ENCODE measurements around the gene OR2A12. TPM values are rescaled to one million over a fixed set of nuclear protein-coding genes. Genes with fewer than 3 reads are reported as not detected.
"Not testable (repeated sequence)": the region's sequence is repeated elsewhere in the genome, so short reads cannot be mapped to it uniquely, and the experiment has no call there.

Gene OR2A12
- total RNA-seq, 1 donor from 2014 or later: not detected

DNA sequence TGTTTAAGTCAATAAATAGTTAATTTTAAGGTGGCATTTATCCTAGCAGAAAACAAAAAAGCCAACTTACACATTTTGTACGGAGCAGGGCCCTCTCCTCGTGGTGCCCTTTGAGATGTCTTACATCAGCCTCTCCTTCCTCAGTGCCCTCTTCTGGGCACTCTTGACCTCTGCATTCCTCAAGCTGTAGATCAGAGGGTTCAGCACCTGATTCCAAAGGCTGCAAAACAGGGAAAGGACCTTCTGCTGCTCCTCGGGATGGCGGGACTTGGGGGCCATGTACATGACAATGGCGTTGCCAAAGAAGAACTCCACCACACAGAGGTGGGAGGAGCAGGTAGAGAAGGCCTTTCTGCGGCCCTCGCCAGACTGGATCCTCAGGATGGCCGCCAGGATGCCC lies 32.3 kb downstream of the OR2A12 start:
- no peak for DNase-seq (ENCODE audit: low spot score in 2 of 2)
- TF ChIP-seq CTCF (IDR thresholded peaks at IDR 0.05): no peak
- Histone ChIP-seq H3K27ac (no peak overlapping the region), H3K4me3 (no peak overlapping the region), H3K27me3 (no peaks in the 10 kb centered on the region), H3K9me3 (no peaks in the 10 kb centered on the region), H3K4me1 (no peaks in the 10 kb centered on the region), H3K36me3 (no peaks in the 10 kb centered on the region)
- intact Hi-C loops (cut with DNase I): no loop called here

GRCh38 chr7:144122876-144123275 lies 36.8 kb downstream of the OR2A12 start, which contains the start of gene OR2A14:
Gene OR2A14 (plus strand): TSS chr7:144123176. CDS start chr7:144129113, 5,937 bp downstream.
- H3K4me1 ChIP-seq: no peaks in the 10 kb centered on the region
- H3K4me3 ChIP-seq: no peak within 1 kb of the TSS
- no peak for DNase-seq (ENCODE audit: low spot score in 2 of 2)
- H3K27ac ChIP-seq: no peak within 1 kb of the TSS
- H3K9me3 ChIP-seq: no peaks in the 10 kb centered on the region
- intact Hi-C loops (cut with DNase I): no loop called here
- TF ChIP-seq CTCF (IDR thresholded peaks at IDR 0.05): no peak
- no peaks in the 10 kb centered on the region for H3K27me3 ChIP-seq
- H3K36me3 ChIP-seq: no peaks in the 10 kb centered on the region

DNA sequence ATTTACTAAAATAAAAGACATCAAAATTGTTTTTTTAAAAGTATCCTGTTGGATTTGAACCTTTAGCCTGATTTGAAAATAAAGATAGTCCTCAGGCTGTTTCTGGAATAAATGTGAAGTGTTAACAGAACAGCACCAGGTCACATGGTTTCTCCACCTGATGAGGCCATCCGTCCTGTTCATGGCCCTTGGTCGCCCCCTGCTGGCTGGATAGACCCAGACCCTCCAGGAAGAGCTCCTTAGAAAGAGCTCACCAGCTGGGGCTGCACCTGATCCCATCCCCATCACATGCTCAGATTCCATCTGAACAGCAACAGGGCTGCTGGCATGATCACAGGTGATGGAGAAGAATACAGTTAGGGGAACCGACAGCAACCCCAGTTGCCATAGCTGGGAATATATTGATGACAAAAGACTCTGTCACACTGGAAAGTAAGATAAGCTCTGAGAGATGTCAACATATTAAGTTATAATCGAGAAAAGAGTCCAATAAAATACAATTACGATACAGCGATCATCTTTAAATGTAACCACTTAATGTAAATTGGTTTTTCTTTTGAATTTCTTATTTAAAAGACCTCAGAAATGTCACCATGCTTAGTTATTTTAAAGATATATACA lies 41.7 kb downstream of the OR2A12 start:
- Histone ChIP-seq H3K4me1 (no peaks in the 10 kb centered on the region), H3K4me3 (no peak overlapping the region), H3K36me3 (no peaks in the 10 kb centered on the region), H3K9me3 (no peaks in the 10 kb centered on the region), H3K27me3 (no peaks in the 10 kb centered on the region), H3K27ac (no peak overlapping the region)
- intact Hi-C loops (cut with DNase I): no loop called here
- peak; percentile 25 to 88 for DNase-seq (ENCODE audit: low spot score in 2 of 2)
- TF ChIP-seq CTCF (IDR thresholded peaks at IDR 0.05): peak; percentile 31 to 72 (median 59)

DNA sequence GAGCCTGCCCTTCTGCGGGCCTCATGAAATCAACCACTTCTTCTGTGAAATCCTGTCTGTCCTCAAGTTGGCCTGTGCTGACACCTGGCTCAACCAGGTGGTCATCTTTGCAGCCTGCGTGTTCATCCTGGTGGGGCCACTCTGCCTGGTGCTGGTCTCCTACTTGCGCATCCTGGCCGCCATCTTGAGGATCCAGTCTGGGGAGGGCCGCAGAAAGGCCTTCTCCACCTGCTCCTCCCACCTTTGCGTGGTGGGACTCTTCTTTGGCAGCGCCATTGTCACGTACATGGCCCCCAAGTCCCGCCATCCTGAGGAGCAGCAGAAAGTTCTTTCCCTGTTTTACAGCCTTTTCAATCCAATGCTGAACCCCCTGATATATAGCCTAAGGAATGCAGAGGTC lies 43.5 kb downstream of the OR2A12 start:
- DNase-seq (ENCODE audit: low spot score in 2 of 2); intact Hi-C loops (cut with DNase I); H3K9me3 ChIP-seq; H3K27ac ChIP-seq; H3K27me3 ChIP-seq; H3K36me3 ChIP-seq; H3K4me1 ChIP-seq; H3K4me3 ChIP-seq: not testable (repeated sequence)

- no peak overlapping the region for H3K27ac ChIP-seq
- intact Hi-C loops (cut with DNase I): no loop called here
Measured at GRCh38 chr7:144130730-144131129, 44.7 kb downstream of the OR2A12 start.

DNA sequence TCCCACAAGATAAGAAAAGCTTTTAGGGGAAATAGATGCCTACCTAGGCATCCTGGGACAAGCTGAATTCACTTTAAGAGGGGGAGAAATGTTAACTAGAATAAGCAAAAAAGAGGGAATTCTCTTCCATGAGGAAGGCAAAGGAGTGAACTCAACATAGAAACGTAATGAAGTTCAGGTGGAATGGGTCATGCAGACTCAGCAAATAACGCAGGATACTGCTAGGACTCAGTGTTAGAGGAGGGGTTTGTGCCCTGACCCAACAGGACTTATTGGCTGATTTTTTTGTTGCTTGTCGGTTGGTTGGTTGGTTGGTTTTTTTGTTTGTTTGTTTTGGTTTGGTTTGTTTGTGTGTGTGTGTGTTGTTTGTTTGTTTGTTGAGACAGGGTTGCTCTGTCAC lies 46.2 kb downstream of the OR2A12 start:
- no peaks in the 10 kb centered on the region for H3K27me3 ChIP-seq
- intact Hi-C loops (cut with DNase I): no loop called here
- no peak overlapping the region for H3K27ac ChIP-seq
- no peaks in the 10 kb centered on the region for H3K36me3 ChIP-seq
- H3K9me3 ChIP-seq: no peaks in the 10 kb centered on the region
- H3K4me3 ChIP-seq: no peak overlapping the region
- TF ChIP-seq CTCF (IDR thresholded peaks at IDR 0.05): no peak
- H3K4me1 ChIP-seq: no peaks in the 10 kb centered on the region
- no peak for DNase-seq (ENCODE audit: low spot score in 2 of 2)

More at GRCh38 chr7:144130730-144131129, 44.7 kb downstream of the OR2A12 start:
- no peak for DNase-seq (ENCODE audit: low spot score in 2 of 2)
- Histone ChIP-seq H3K4me3 (no peak overlapping the region), H3K27me3 (no peaks in the 10 kb centered on the region), H3K9me3 (no peaks in the 10 kb centered on the region), H3K4me1 (no peaks in the 10 kb centered on the region), H3K36me3 (no peaks in the 10 kb centered on the region)
- no peak for TF ChIP-seq CTCF (IDR thresholded peaks at IDR 0.05)
